Fibroblast of villous mesenchyme (primary cell): Measurements from ENCODE around the gene TANK. TPM values are rescaled to one million over a fixed set of nuclear protein-coding genes. Genes with fewer than 3 reads are reported as not detected.

Experiments used
- DNase-seq: peaks from one replicate; pipeline ENCODE4 v3.0.0-alpha.2; 2010; ENCODE audit warnings: low read depth
- H3K4me3 ChIP-seq: 2 replicates; pipeline ENCODE4 v1.5.1; 2011; ENCODE audit warnings: low read depth, mild to moderate bottlenecking, low read length
- CTCF ChIP-seq: IDR thresholded peaks from 2 replicates; pipeline ENCODE4 v1.5.1; 2012; ENCODE audit warnings: low read depth, mild to moderate bottlenecking, low read length; ENCODE audit not compliant: insufficient read depth
- total RNA-seq: library from RNA; depleted of rRNA; stranded (reverse); fragments of >200 nt; gene quantifications from 2 replicates; pipeline ENCODE4 v1.2.3, GENCODE V29; 2012

The TANK gene
- 87.3 and 100 TPM in 2 replicates for total RNA-seq

- H3K4me3 ChIP-seq = peak within 1 kb of the TSS; percentile 99
- peak; percentile 99 for DNase-seq
- no peak for TF ChIP-seq CTCF
Measured at GRCh38 chr2:161160226-161161073, at the start of gene TANK. Gene TANK (plus strand): TSS chr2:161160428. CDS start chr2:161179663, 19,235 bp downstream.

GRCh38 chr2:161111531-161111930, 48.7 kb upstream of the TANK start:
- no peak overlapping the region for H3K4me3 ChIP-seq
- no peak for TF ChIP-seq CTCF
- DNase-seq = no peak

- no peak for DNase-seq
- TF ChIP-seq CTCF = no peak
- H3K4me3 ChIP-seq = no peak overlapping the region
Measured at GRCh38 chr2:161112908-161113307, 47.3 kb upstream of the TANK start.

GRCh38 chr2:161113693-161114575, 46.3 kb upstream of the TANK start:
- H3K4me3 ChIP-seq = no peak overlapping the region
- TF ChIP-seq CTCF = no peak
- DNase-seq = no peak

GRCh38 chr2:161115205-161115604, 45.0 kb upstream of the TANK start:
- no peak for TF ChIP-seq CTCF
- DNase-seq = no peak
- H3K4me3 ChIP-seq = no peak overlapping the region

GRCh38 chr2:161115605-161116380, 44.4 kb upstream of the TANK start:
- no peak overlapping the region for H3K4me3 ChIP-seq
- no peak for DNase-seq
- TF ChIP-seq CTCF = no peak
